Measurements from ENCODE around the gene LDLRAD4.

DNA sequence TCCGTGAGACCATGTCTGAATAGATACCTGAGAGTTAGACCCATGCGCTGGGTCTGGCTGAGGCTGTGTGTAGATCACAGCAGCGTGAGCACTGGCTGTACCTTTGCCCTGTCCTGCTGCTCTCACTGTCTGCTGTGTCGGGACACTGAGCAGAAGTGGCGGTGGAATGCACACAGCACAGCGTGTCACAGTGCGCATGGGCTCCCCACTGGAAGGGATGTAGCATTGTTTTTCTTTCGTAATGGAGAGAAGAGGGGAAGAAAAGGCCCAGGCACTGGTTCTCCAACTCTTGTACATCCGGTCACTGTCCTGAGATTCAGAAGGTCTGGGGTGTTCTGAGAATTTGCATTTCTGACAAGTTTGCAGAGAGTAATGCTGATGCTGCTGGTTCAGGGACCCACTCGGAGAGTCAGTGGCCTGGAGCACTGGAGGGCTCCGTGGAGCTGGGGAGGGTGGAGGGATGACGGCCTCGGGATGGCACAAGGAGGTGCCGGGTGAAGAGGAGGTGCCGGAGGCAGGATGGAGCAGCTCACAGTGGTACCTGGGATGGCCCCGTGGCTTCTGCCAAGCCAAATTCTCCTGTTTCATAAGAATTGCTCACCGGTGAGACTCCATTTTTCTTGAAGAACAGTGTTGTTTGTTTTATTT, 252.8 kb downstream of the LDLRAD4 start:
- TF ChIP-seq, protein P1, sequence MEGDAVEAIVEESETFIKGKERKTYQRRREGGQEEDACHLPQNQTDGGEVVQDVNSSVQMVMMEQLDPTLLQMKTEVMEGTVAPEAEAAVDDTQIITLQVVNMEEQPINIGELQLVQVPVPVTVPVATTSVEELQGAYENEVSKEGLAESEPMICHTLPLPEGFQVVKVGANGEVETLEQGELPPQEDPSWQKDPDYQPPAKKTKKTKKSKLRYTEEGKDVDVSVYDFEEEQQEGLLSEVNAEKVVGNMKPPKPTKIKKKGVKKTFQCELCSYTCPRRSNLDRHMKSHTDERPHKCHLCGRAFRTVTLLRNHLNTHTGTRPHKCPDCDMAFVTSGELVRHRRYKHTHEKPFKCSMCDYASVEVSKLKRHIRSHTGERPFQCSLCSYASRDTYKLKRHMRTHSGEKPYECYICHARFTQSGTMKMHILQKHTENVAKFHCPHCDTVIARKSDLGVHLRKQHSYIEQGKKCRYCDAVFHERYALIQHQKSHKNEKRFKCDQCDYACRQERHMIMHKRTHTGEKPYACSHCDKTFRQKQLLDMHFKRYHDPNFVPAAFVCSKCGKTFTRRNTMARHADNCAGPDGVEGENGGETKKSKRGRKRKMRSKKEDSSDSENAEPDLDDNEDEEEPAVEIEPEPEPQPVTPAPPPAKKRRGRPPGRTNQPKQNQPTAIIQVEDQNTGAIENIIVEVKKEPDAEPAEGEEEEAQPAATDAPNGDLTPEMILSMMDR (IDR thresholded peaks at IDR 0.05; ENCODE audit: insufficient read depth, low read length), result no peak
- TF ChIP-seq POLR2AphosphoS5 (IDR thresholded peaks at IDR 0.05; ENCODE audit: low read depth), result no peak
- TF ChIP-seq SPI1 (IDR thresholded peaks at IDR 0.05; ENCODE audit: borderline replicate concordance, low read depth), result no peak

Data from HL-60 (cell line).